Chondrocyte (in vitro differentiated cells): ENCODE results near the gene TXNDC2. TPM values are rescaled to one million over a fixed set of nuclear protein-coding genes. Genes with fewer than 3 reads are reported as not detected.

Source experiments
- DNase-seq: peaks from one replicate; pipeline ENCODE4 v3.0.0; 2021; ENCODE audit warnings: mixed read lengths, low spot score
- H3K27ac Mint-ChIP-seq: one replicate; pipeline ENCODE4 v1.8.0; 2021; ENCODE audit warnings: mild to moderate bottlenecking, moderate library complexity, mixed read lengths; ENCODE audit not compliant: unreplicated experiment
- H3K27me3 Mint-ChIP-seq: 2 replicates; pipeline ENCODE4 v1.8.0; 2021; ENCODE audit warnings: low read depth, mixed read lengths
- H3K36me3 Mint-ChIP-seq: 2 replicates; pipeline ENCODE4 v1.8.0; 2021; ENCODE audit warnings: low read depth, mixed read lengths
- H3K4me1 Mint-ChIP-seq: 2 replicates; pipeline ENCODE4 v1.8.0; 2021; ENCODE audit warnings: low read depth, mild to moderate bottlenecking, mixed read lengths
- H3K4me3 Mint-ChIP-seq: one replicate; pipeline ENCODE4 v1.8.0; 2021; ENCODE audit warnings: mild to moderate bottlenecking, moderate library complexity, mixed read lengths; ENCODE audit not compliant: unreplicated experiment
- H3K9me3 Mint-ChIP-seq: 2 replicates; pipeline ENCODE4 v1.8.0; 2021; ENCODE audit warnings: low read depth, mixed read lengths
- CTCF ChIP-seq: fragments of 200-600 bp; sonication (generic); IDR thresholded peaks from 2 replicates; pipeline ENCODE4 v1.5.0; 2021; ENCODE audit warnings: antibody characterized with exemption, mild to moderate bottlenecking, moderate library complexity
- total RNA-seq: library from RNA; stranded (reverse); gene quantifications from 3 replicates; pipeline ENCODE4 v1.2.1, GENCODE V29; 2021

Gene TXNDC2
- total RNA-seq, 1 donor from 2014 or later: 0.17 TPM

GRCh38 chr18:9859232-9859631, 26.5 kb upstream of the TXNDC2 start:
- DNase-seq: no peak
- no peak overlapping the region for H3K27ac Mint-ChIP-seq
- no peak overlapping the region for H3K4me3 Mint-ChIP-seq
- H3K4me1 Mint-ChIP-seq: peaks cover 19% of the 10 kb centered on the region
- peaks cover 6% of the 10 kb centered on the region for H3K9me3 Mint-ChIP-seq
- peaks cover 12% of the 10 kb centered on the region for H3K36me3 Mint-ChIP-seq
- TF ChIP-seq CTCF: no peak
- no peaks in the 10 kb centered on the region for H3K27me3 Mint-ChIP-seq

- Mint-ChIP-seq H3K4me3 (no peak overlapping the region), H3K27ac (no peak overlapping the region), H3K9me3 (peaks cover 6% of the 10 kb centered on the region), H3K36me3 (peaks cover 16% of the 10 kb centered on the region), H3K4me1 (peaks cover 4% of the 10 kb centered on the region), H3K27me3 (no peaks in the 10 kb centered on the region)
- TF ChIP-seq CTCF: no peak
- no peak for DNase-seq
Observed at GRCh38 chr18:9860682-9861081, 25.1 kb upstream of the TXNDC2 start.

GRCh38 chr18:9861157-9861556, 24.6 kb upstream of the TXNDC2 start:
- no peak overlapping the region for H3K27ac Mint-ChIP-seq
- DNase-seq: no peak
- H3K36me3 Mint-ChIP-seq: peaks cover 19% of the 10 kb centered on the region
- peaks cover 11% of the 10 kb centered on the region for H3K9me3 Mint-ChIP-seq
- no peak overlapping the region for H3K4me3 Mint-ChIP-seq
- TF ChIP-seq CTCF: no peak
- no peaks in the 10 kb centered on the region for H3K27me3 Mint-ChIP-seq
- H3K4me1 Mint-ChIP-seq: no peaks in the 10 kb centered on the region

- Mint-ChIP-seq H3K4me1 (no peaks in the 10 kb centered on the region), H3K27ac (no peak overlapping the region), H3K36me3 (peaks cover 19% of the 10 kb centered on the region), H3K9me3 (peaks cover 13% of the 10 kb centered on the region), H3K4me3 (no peak overlapping the region), H3K27me3 (no peaks in the 10 kb centered on the region)
- TF ChIP-seq CTCF: no peak
- DNase-seq: no peak
Observed at GRCh38 chr18:9861933-9862332, 23.8 kb upstream of the TXNDC2 start.

GRCh38 chr18:9862686-9863085, 23.1 kb upstream of the TXNDC2 start:
- H3K4me3 Mint-ChIP-seq: no peak overlapping the region
- no peak for DNase-seq
- peaks cover 13% of the 10 kb centered on the region for H3K9me3 Mint-ChIP-seq

More at GRCh38 chr18:9862686-9863085, 23.1 kb upstream of the TXNDC2 start:
- TF ChIP-seq CTCF: no peak
- H3K27ac Mint-ChIP-seq: no peak overlapping the region
- no peaks in the 10 kb centered on the region for H3K4me1 Mint-ChIP-seq
- peaks cover 19% of the 10 kb centered on the region for H3K36me3 Mint-ChIP-seq
- H3K27me3 Mint-ChIP-seq: no peaks in the 10 kb centered on the region
